GM12892 (cell line): ENCODE data around the gene SUPT5H.

Experiments
- POLR2A ChIP-seq: IDR thresholded peaks from 2 replicates; pipeline ENCODE4 v1.6.1; 2011; ENCODE audit warnings: low read depth, low read length, control low read depth
- TAF1 ChIP-seq: IDR thresholded peaks from 2 replicates; pipeline ENCODE4 v1.6.1; 2011; ENCODE audit warnings: low read depth, mild to moderate bottlenecking, control low read depth, low read length, borderline replicate concordance

- TF ChIP-seq POLR2A (no peak), TAF1 (no peak)
Measured at GRCh38 chr19:39413911-39414608, 31.3 kb upstream of the SUPT5H start.
